ENCODE data around the gene TMEM182.

- TF ChIP-seq CTCF (IDR thresholded peaks at IDR 0.05) (peak in 2 of 4 experiments; percentile 4 to 9), POLR2A (IDR thresholded peaks at IDR 0.05) (peak in 1 of 2 donors; percentile 53)
These were observed 25.1 kb upstream of the TMEM182 start for GRCh38 chr2:102736410-102737409.

All from uterus (tissue), 2 donors.